Psoas muscle (tissue), 8 donors: ENCODE results near the gene MUSTN1. TPM values are rescaled to one million over a fixed set of nuclear protein-coding genes. Genes with fewer than 3 reads are reported as not detected.

Source experiments
- ATAC-seq, 4 donors: fragments of 200-7000 bp; cut with Tn5 transposase; one replicate each; pipeline ENCODE4 v1.9.1; 2020; ENCODE audit warnings: moderate library complexity in 3 of 4, mild to moderate bottlenecking in 2 of 4
- DNase-seq, 2 donors: peaks; one replicate each; pipeline ENCODE4 v3.0.0-alpha.2; 2020
- H3K27ac ChIP-seq: fragments of 200-600 bp; one replicate; pipeline ENCODE4 v1.8.0; 2022
- H3K27me3 ChIP-seq, 3 donors: fragments of 200-600 bp in 1 of 3; one replicate each; pipeline versions ENCODE4 v1.6.1 to v1.8.0; 2013 to 2022; ENCODE audit warnings: low read length in 2 of 3, mild to moderate bottlenecking in 2 of 3, moderate library complexity in 1 of 3; ENCODE audit not compliant: insufficient read depth in 3 of 3
- H3K36me3 ChIP-seq, 2 donors: fragments of 200-600 bp in 1 of 2; one replicate each; pipeline versions ENCODE4 v1.6.1 to v1.8.0; 2013 to 2022; ENCODE audit warnings: low read depth in 1 of 2, mild to moderate bottlenecking in 1 of 2, moderate library complexity in 1 of 2; ENCODE audit not compliant: insufficient read depth in 1 of 2
- H3K4me1 ChIP-seq: fragments of 200-600 bp; one replicate; pipeline ENCODE4 v1.8.0; 2022
- H3K4me3 ChIP-seq: fragments of 200-600 bp; one replicate; pipeline ENCODE4 v1.8.0; 2022; ENCODE audit warnings: mild to moderate bottlenecking
- H3K9me3 ChIP-seq: fragments of 200-600 bp; one replicate; pipeline ENCODE4 v1.8.0; 2022
- CTCF ChIP-seq: fragments of 200-600 bp; IDR thresholded peaks from one replicate; pipeline ENCODE4 v1.8.0; 2022; ENCODE audit warnings: antibody characterized with exemption
- WGBS, 3 donors: extraction: QIAGEN DNeasy Blood & Tissue Kit; methylation state at CpG; one replicate each; pipeline versions ENCODE4 v1.1.6 to v1.1.7; 2013; 5-methylcytosine and 5-hydroxymethylcytosine counted together
- intact Hi-C, 2 donors: fragments of 100-400 bp; cut with DNase I; formaldehyde crosslinking; loops; one replicate each; pipeline versions ENCODE4 v1.11.0 to v1.14.2; 2022
- polyA plus RNA-seq, 3 donors: library from polyadenylated mRNA; stranded (reverse); fragments of 200-250 nt; gene quantifications; one replicate each; pipeline ENCODE4 v1.2.3, GENCODE V29; 2013
- total RNA-seq, 4 donors: library from RNA; stranded (reverse); fragmentation: NEBNext Ultra II Directional in 2 of 4; extraction: Animal tissue kit (Norgen Biotek cat#: 25700) in 2 of 4; gene quantifications; one replicate each; pipeline versions ENCODE4 v1.2.1 to v1.2.4, GENCODE V29; 2021 to 2023
- donor health status: healthy with polysubstance abuse.
- donor health status: DM: no; HTN: no; CAD: no; lungs with moderate emphysema.
- donor health status: Bipolar disorder and iron deficiency.
- donor health status: healthy.
- donor health status: DM: yes; HTN: yes; CAD: no.
- donor health status: DM: no; HTN: no; CAD: no.
- donor health status: DM: no; HTN: no; CAD: no.
- donor health status: DM: yes; HTN: yes; CAD: no.

MUSTN1 gene
- total and polyA plus RNA-seq, 7 donors = 91.1 to 1,241 (median 578) TPM

GRCh38 chr3:52839268-52839575 is 4.4 kb upstream of the MUSTN1 start:
- ATAC-seq (no peak), DNase-seq (peak in 1 of 2 donors; percentile 24)
- no peak for TF ChIP-seq CTCF
- no peak overlapping the region for H3K4me3 ChIP-seq
- H3K36me3 ChIP-seq = peaks cover 0 to 14% of the 10 kb centered on the region in 2 donors
- H3K27me3 ChIP-seq = no peaks in the 10 kb centered on the region
- 62 to 86% (median 76%) methylated on average over 2 of the region's 2 CpGs for WGBS, 3 donors
- no peaks in the 10 kb centered on the region for H3K9me3 ChIP-seq
- peak overlapping the region; percentile 97 for H3K27ac ChIP-seq
- intact Hi-C loops = no loop called here
- H3K4me1 ChIP-seq = peaks cover 86% of the 10 kb centered on the region

- ATAC-seq (no peak), DNase-seq (peak in 1 of 2 donors; percentile 13)
- Histone ChIP-seq H3K4me3 (no peak overlapping the region), H3K27ac (peak overlapping the region; percentile 97), H3K36me3 (peaks cover 0 to 14% of the 10 kb centered on the region in 2 donors), H3K4me1 (peaks cover 86% of the 10 kb centered on the region), H3K9me3 (no peaks in the 10 kb centered on the region), H3K27me3 (no peaks in the 10 kb centered on the region)
- WGBS, 3 donors = 75 to 96% (median 79%) methylated on average over 8 of the region's 8 CpGs
- intact Hi-C loops = no loop called here
- no peak for TF ChIP-seq CTCF
These were observed 3.9 kb upstream of the MUSTN1 start for GRCh38 chr3:52838561-52839267.

- Histone ChIP-seq H3K36me3 (peaks cover 0 to 22% of the 10 kb centered on the region in 2 donors), H3K4me1 (peaks cover 84% of the 10 kb centered on the region), H3K27me3 (no peaks in the 10 kb centered on the region), H3K4me3 (peak overlapping the region; percentile 75), H3K9me3 (no peaks in the 10 kb centered on the region), H3K27ac (peak overlapping the region; percentile 97)
- ATAC-seq (peak in 3 of 4 donors; percentile 27 to 32 (median 30)), DNase-seq (peak in 1 of 2 donors; percentile 72)
- WGBS, 3 donors = 26 to 31% (median 31%) methylated on average over 4 of the region's 4 CpGs
- TF ChIP-seq CTCF = no peak
- intact Hi-C loops = no loop called here
These were observed 2.2 kb upstream of the MUSTN1 start for GRCh38 chr3:52836986-52837385.

GRCh38 chr3:52836471-52836845 is 1.6 kb upstream of the MUSTN1 start:
- ATAC-seq (no peak), DNase-seq (no peak)
- WGBS, 3 donors = 23 to 51% (median 35%) methylated on average over 5 of the region's 5 CpGs
- intact Hi-C loops = no loop called here
- Histone ChIP-seq H3K27me3 (no peaks in the 10 kb centered on the region), H3K36me3 (peaks cover 0 to 22% of the 10 kb centered on the region in 2 donors), H3K9me3 (no peaks in the 10 kb centered on the region), H3K4me3 (peak overlapping the region; percentile 75), H3K27ac (peak overlapping the region; percentile 97), H3K4me1 (peaks cover 84% of the 10 kb centered on the region)
- TF ChIP-seq CTCF = no peak
